ENCODE measurements around the gene HERC3.

The HERC3 gene

GRCh38 chr4:88659055-88659889 lies 67.0 kb downstream of the HERC3 start:
- no peaks in the 10 kb centered on the region for H3K9me3 Mint-ChIP-seq
- CTCF ChIA-PET: interaction anchor here (0.6 to 8.0 kb wide), 19 partner anchors 11 to 142 kb away, joined by 3 to 85 read pairs (median 4); partner anchors contain the start of gene PYURF
- H3K4me1 Mint-ChIP-seq: peaks cover 12% of the 10 kb centered on the region
- no peaks in the 10 kb centered on the region for H3K27me3 Mint-ChIP-seq
- H3K27ac Mint-ChIP-seq: no peak overlapping the region
- no peak overlapping the region for H3K4me3 Mint-ChIP-seq
- DNase-seq: peak; percentile 54
- peaks cover 24% of the 10 kb centered on the region for H3K36me3 Mint-ChIP-seq

GRCh38 chr4:88659890-88660208 lies 67.6 kb downstream of the HERC3 start:
- H3K4me3 Mint-ChIP-seq: no peak overlapping the region
- CTCF ChIA-PET: interaction anchor here (0.6 to 8.0 kb wide), 12 partner anchors 11 to 134 kb away, joined by 3 to 85 read pairs (median 4); partner anchors contain the start of gene PYURF
- H3K36me3 Mint-ChIP-seq: peaks cover 24% of the 10 kb centered on the region
- no peaks in the 10 kb centered on the region for H3K27me3 Mint-ChIP-seq
- no peak for DNase-seq
- peaks cover 12% of the 10 kb centered on the region for H3K4me1 Mint-ChIP-seq
- H3K9me3 Mint-ChIP-seq: no peaks in the 10 kb centered on the region
- H3K27ac Mint-ChIP-seq: no peak overlapping the region

DNA sequence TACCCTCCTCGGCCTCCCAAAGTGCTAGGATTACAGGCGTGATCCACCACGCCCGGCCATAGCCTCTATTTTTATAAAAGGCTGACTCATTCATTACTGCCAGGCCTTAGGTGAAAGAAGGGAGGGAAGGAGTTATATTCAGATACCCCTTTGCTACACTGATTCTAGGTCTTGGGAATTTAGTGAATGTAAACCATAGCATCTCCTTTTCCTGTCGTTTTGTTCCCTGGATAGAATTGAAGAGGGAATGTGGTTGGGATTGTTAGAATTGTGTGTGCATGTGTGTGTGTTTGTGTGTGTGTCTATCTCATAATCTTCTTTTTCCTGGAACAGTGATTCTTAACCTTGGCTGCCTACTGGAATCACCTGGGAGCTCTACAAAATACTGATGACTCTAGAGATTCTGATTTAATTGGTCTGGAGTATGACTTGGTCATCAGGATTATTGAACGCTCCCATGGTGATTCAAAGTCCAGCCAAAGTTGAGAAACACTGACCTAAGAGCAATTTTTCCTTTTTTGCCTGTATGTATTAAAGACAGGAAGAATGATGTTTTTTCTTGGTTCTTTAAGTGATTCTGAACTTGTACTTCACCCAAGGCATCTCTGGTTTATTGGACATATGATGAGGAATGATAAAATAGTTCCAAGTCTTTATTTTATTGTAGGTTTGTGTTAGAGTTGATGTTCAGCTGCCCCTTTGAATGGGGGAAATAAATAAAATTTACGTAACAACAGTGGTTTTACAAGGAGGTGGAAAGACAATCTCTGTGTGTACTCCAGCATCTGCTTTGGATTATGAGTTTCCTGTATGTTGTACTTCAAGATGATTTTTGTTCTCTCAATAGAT lies 68.4 kb downstream of the HERC3 start:
- Mint-ChIP-seq H3K36me3 (peaks cover 17% of the 10 kb centered on the region), H3K4me1 (peaks cover 12% of the 10 kb centered on the region), H3K9me3 (no peaks in the 10 kb centered on the region), H3K4me3 (no peak overlapping the region), H3K27me3 (no peaks in the 10 kb centered on the region), H3K27ac (no peak overlapping the region)
- CTCF ChIA-PET: interaction anchor here (8.0 kb wide), 1 partner anchor 120 kb away, joined by 85 read pairs; no protein-coding TSS in a partner anchor
- no peak for DNase-seq

DNA sequence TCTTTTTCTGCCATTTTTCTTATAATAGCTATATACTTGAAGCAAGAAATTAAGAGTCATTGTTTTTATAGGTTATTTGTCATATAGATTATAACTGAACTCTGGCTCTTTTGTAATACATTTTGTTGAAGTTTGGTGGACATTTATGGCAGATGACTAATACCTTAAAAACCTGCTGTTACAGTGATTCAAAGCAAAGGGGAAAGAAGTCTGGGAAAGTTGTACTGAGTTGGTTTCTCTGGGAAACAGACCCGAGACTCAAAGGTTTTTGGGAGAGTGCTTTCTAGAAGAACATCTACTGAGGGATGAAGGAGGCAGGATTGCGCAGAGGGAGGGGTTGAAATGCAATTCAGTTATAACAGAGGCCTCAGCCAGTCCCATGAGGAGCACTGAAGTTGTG lies 69.5 kb downstream of the HERC3 start:
- Mint-ChIP-seq H3K36me3 (peaks cover 10% of the 10 kb centered on the region), H3K4me1 (peaks cover 12% of the 10 kb centered on the region), H3K27ac (no peak overlapping the region), H3K9me3 (no peaks in the 10 kb centered on the region), H3K4me3 (no peak overlapping the region), H3K27me3 (no peaks in the 10 kb centered on the region)
- CTCF ChIA-PET: interaction anchor here (8.0 kb wide), 1 partner anchor 121 kb away, joined by 85 read pairs; no protein-coding TSS in a partner anchor
- DNase-seq: no peak

DNA sequence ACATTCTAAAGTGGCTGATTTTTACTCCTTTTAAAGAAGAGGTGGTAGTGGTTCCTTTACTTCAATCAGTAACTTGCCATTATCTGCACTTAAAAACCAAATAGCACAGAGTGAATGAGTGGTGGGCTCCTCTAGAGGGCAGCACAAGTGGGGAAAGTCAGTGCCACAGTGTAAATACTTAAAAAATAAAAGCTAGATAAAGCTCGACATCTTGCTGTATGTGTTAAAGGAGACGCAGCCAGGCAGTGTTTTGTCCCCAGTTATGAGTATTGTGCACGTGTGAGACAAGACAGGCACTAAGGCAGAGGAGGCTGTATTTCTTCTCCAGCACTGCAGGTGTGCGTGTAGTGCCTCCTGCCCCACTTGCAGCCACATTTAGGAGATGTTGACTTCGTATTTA lies 80.7 kb downstream of the HERC3 start:
- peaks cover 44% of the 10 kb centered on the region for H3K36me3 Mint-ChIP-seq
- H3K4me3 Mint-ChIP-seq: no peak overlapping the region
- peaks cover 6% of the 10 kb centered on the region for H3K4me1 Mint-ChIP-seq
- CTCF ChIA-PET: interaction anchor here (0.6 to 1.8 kb wide), 7 partner anchors 11 to 350 kb away, joined by 3 to 7 read pairs (median 3); no protein-coding TSS in a partner anchor
- H3K27ac Mint-ChIP-seq: no peak overlapping the region
- no peaks in the 10 kb centered on the region for H3K27me3 Mint-ChIP-seq
- H3K9me3 Mint-ChIP-seq: no peaks in the 10 kb centered on the region
- peak; percentile 42 for DNase-seq

- no peak overlapping the region for H3K4me3 Mint-ChIP-seq
These were observed 81.6 kb downstream of the HERC3 start for GRCh38 chr4:88673886-88674285.

DNA sequence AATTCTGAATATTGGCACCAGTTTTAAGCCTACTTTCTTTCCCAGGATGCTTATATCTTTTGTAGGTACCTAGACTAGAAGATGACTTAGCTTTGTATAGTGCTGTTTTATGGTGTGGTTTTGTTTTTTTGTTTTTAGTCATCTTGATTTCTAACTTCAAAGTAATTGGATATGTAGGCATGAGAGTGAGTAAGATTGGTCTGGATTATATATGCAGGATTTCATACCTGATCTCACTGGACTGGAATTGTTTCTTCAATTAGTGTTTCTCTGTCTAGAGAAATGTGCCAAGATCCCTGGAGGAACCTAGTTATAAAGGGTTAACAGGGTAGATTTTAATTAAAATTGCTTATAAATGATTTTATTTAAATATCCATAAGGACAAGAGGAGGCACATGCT lies 82.3 kb downstream of the HERC3 start:
- Mint-ChIP-seq H3K4me3 (no peak overlapping the region), H3K27me3 (no peaks in the 10 kb centered on the region), H3K36me3 (peaks cover 45% of the 10 kb centered on the region), H3K9me3 (no peaks in the 10 kb centered on the region), H3K4me1 (peaks cover 6% of the 10 kb centered on the region), H3K27ac (no peak overlapping the region)
- DNase-seq: no peak
- CTCF ChIA-PET: interaction anchor here (1.8 kb wide), 1 partner anchor 15 kb away, joined by 5 read pairs; no protein-coding TSS in a partner anchor

More at GRCh38 chr4:88673886-88674285, 81.6 kb downstream of the HERC3 start:
- peaks cover 6% of the 10 kb centered on the region for H3K4me1 Mint-ChIP-seq
- no peak overlapping the region for H3K27ac Mint-ChIP-seq
- H3K27me3 Mint-ChIP-seq: no peaks in the 10 kb centered on the region
- no peaks in the 10 kb centered on the region for H3K9me3 Mint-ChIP-seq
- peaks cover 44% of the 10 kb centered on the region for H3K36me3 Mint-ChIP-seq
- CTCF ChIA-PET: interaction anchor here (0.8 to 1.8 kb wide), 3 partner anchors 10 to 350 kb away, joined by 3 to 7 read pairs (median 5); no protein-coding TSS in a partner anchor
- no peak for DNase-seq

- Mint-ChIP-seq H3K27ac (no peak overlapping the region), H3K36me3 (peaks cover 45% of the 10 kb centered on the region), H3K9me3 (no peaks in the 10 kb centered on the region), H3K4me1 (peaks cover 6% of the 10 kb centered on the region), H3K27me3 (no peaks in the 10 kb centered on the region), H3K4me3 (no peak overlapping the region)
- CTCF ChIA-PET: no interaction called here
- DNase-seq: no peak
These were observed 82.7 kb downstream of the HERC3 start for GRCh38 chr4:88674979-88675378.

- H3K27me3 Mint-ChIP-seq: no peaks in the 10 kb centered on the region
- H3K36me3 Mint-ChIP-seq: peaks cover 43% of the 10 kb centered on the region
- DNase-seq: no peak
- H3K4me1 Mint-ChIP-seq: peaks cover 6% of the 10 kb centered on the region
- CTCF ChIA-PET: no interaction called here
- no peak overlapping the region for H3K4me3 Mint-ChIP-seq
- H3K9me3 Mint-ChIP-seq: no peaks in the 10 kb centered on the region
- H3K27ac Mint-ChIP-seq: no peak overlapping the region
These were observed 83.3 kb downstream of the HERC3 start for GRCh38 chr4:88675543-88675942.

- Mint-ChIP-seq H3K4me1 (peaks cover 6% of the 10 kb centered on the region), H3K36me3 (peaks cover 63% of the 10 kb centered on the region), H3K9me3 (no peaks in the 10 kb centered on the region), H3K27me3 (no peaks in the 10 kb centered on the region), H3K27ac (no peak overlapping the region), H3K4me3 (no peak overlapping the region)
- no peak for DNase-seq
- CTCF ChIA-PET: no interaction called here
These were observed 88.9 kb downstream of the HERC3 start for GRCh38 chr4:88681209-88681608.

GRCh38 chr4:88690355-88690754 lies 98.1 kb downstream of the HERC3 start:
- Mint-ChIP-seq H3K9me3 (no peaks in the 10 kb centered on the region), H3K4me1 (no peaks in the 10 kb centered on the region), H3K36me3 (peaks cover 31% of the 10 kb centered on the region), H3K27me3 (no peaks in the 10 kb centered on the region), H3K27ac (no peak overlapping the region), H3K4me3 (no peak overlapping the region)
- DNase-seq: no peak
- CTCF ChIA-PET: no interaction called here

- Mint-ChIP-seq H3K4me3 (no peak overlapping the region), H3K4me1 (peaks cover 13% of the 10 kb centered on the region), H3K9me3 (no peaks in the 10 kb centered on the region), H3K36me3 (peaks cover 28% of the 10 kb centered on the region), H3K27me3 (no peaks in the 10 kb centered on the region), H3K27ac (no peak overlapping the region)
- CTCF ChIA-PET: interaction anchor here (1.5 kb wide), 1 partner anchor 9 kb away, joined by 3 read pairs; no protein-coding TSS in a partner anchor
- no peak for DNase-seq
These were observed 101.5 kb downstream of the HERC3 start for GRCh38 chr4:88693792-88694191.

GRCh38 chr4:88696630-88697029 lies 104.3 kb downstream of the HERC3 start:
- CTCF ChIA-PET: no interaction called here
- Mint-ChIP-seq H3K4me3 (peak overlapping the region; percentile 81), H3K27ac (no peak overlapping the region), H3K36me3 (peaks cover 16% of the 10 kb centered on the region), H3K27me3 (no peaks in the 10 kb centered on the region), H3K4me1 (peaks cover 14% of the 10 kb centered on the region), H3K9me3 (no peaks in the 10 kb centered on the region)
- no peak for DNase-seq

DNA sequence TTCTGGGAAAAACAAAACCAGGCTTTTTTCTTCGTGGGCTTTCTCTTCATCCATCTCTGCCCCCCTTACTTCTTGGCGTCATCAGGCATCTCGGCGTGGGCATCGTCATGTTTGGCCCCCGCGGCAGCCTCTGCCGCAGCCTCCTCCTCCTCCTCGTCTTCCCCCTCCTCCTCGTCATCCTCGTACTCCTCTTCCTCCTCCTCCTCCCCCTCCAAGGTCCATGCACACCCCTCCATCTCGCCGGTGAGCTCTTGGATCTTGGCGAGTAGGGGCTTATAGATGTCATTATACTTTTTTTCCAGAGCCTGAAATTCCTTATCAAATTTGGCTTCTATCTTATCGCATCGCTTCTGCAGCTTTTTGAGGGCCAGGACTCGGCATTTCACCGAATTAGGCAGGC lies 104.9 kb downstream of the HERC3 start:
- Mint-ChIP-seq H3K36me3 (peaks cover 16% of the 10 kb centered on the region), H3K27ac (peak overlapping the region; percentile 88)
- DNase-seq: peak; percentile 36

More for the DNA sequence above, 104.9 kb downstream of the HERC3 start:
- Mint-ChIP-seq H3K4me1 (peaks cover 14% of the 10 kb centered on the region), H3K4me3 (peak overlapping the region; percentile 81), H3K9me3 (no peaks in the 10 kb centered on the region), H3K27me3 (no peaks in the 10 kb centered on the region)
- CTCF ChIA-PET: no interaction called here

All from activated naive CD4-positive, alpha-beta T cell treated with anti-CD3 and anti-CD28 coated beads, Interleukin-2, amount 10 ng/mL, durations not matched to agents 7 days and 5 days (primary cell).